Measurements from ENCODE around the gene PSMA5.
"Not testable (repeated sequence)": the region's sequence is repeated elsewhere in the genome, so short reads cannot be mapped to it uniquely, and the experiment has no call there.

PSMA5 gene

DNA sequence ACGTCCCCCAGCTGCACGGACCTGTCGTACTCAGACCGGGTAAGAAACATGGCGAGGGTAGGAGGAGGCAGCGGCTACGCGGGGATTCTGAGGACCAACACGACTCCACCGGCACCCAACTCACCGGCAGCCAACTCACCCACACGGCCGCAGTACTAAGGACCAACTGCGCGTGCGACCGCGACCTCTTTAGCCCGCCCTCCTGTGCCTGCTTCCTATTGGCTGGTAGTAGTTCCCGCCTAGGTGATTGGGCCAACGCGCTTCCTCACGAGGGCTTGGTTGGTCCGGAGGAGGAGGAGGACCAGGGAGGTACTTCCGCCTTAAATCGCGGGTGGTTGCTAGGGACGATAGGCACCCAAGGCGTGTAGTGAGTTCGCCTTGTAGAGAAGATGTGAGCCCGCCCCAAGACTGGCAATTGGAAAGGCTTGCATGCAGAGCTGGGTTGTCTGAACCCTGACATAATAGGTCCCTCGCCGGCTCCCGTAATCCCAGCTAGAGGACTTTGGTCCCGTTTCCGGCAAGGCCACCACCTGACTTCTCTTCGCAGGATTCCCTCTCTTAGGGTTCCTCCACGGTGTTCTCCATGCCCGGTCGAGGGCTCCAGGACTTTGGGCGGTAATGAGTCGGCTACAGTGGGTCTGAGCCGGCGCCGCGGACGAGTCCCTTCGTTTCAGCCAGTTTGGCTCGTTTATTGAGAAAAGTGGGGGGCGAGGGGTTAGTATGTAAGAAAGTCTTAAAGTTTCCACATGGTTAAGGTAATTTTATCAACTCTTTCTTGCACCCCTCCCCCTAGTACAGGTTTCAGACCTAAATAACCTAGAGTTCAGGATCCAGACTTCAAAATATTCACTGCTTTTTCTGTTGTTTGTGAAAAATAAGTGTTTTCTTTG lies at the start of gene PSMA5:
Gene PSMA5, minus strand, starts transcription at position 168 of the 890 bp plus-strand sequence. Its CDS starts 118 bp downstream, at position 50.
- peak; percentile 95 for DNase-seq

DNA sequence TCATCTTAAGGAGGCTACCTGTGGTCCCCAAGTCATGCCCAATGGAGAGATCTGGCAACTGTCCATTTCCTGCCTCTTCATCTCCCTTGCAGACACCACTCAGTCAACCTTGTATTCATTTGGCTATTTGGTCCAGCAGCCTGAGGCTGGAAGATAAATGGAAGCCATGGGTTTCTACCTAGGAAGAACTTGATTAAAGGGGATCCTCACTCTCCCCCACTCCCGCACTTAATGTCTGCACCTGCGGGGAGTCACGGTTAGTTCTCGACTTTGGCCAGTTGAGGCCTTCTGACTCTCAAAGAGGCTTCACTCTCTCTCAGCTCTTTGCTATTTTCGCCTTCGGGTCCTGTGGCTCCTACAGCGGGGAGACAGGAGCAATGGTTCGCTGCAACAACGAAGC lies 49.0 kb upstream of the PSMA5 start:
- no peak for DNase-seq

GRCh38 chr1:109474697-109475096 lies 48.4 kb upstream of the PSMA5 start:
- no peak for DNase-seq

DNA sequence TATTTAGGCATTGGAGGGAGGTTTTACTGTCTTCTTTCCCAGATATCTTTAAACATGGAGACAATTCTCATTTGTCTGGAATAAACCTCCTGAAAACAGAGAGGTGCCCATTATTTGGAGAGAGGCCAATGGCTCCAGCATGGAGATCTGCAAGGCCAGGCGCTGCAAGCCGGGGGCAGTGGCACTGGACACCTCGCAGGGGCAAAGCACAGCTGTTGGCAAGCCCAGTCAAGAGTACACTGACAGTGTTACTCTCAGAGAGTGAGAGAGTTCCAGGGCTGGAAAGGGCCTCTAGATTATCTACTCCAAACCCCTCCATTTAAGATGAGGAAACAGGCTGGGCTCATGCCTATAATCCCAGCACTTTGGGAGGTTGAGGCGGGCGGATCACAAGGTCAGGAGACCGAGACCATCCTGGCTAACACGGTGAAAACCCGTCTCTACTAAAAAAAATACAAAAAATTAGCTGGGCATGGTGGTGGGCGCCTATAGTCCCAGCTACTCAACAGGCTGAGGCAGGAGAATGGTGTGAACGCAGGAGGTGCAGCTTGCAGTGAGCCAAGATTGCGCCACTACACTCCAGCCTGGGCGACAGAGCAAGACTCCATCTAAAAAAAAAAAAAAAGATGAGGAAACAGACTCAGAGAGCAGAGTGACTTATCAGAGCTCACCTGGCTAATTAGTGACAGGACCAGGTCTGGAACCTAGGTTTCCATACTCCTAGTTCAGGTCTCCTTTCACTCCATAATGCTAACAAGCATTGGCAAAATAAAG lies 47.2 kb upstream of the PSMA5 start:
- DNase-seq: not testable (repeated sequence)

DNA sequence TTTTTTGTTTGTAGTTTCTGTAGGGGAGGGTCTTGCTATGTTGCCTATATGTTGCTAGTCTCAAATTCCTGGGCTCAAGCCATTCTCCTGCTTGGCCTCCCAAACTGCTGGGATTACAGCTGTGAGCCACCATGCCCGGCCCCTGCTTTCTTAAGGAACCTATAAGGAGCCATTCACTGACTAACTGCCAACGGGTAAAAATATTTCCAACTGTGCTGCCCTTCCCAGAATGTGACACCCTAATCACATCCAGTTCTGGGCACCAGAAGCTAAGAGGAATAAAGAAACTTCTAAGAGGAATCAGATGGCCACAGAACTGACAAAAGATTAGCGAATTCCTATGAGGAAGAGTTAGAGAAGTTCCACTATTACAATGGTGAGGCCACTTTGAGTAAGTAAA lies 46.5 kb upstream of the PSMA5 start:
- DNase-seq: no peak

- no peak for DNase-seq
These were observed 44.0 kb upstream of the PSMA5 start for GRCh38 chr1:109470245-109470644.

DNA sequence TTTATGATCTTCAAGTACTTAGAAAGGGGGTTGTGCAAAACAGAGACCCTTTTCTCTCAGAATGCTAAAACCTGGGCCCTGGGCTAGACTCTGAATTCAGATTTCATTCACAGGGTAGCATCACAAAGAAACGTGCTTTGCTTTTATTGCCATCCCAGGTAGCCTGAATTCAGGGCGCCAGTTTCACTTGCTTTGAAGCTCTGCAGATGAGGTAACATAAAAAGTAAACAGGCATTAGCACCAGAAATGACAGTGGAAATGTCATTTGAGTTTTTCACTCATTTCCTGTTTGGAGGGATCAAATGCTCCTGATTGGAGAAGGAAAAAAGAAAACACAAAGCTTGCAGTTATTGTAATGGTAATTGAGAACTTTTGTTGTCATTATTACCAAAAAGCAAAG lies 42.7 kb upstream of the PSMA5 start:
- DNase-seq: no peak

- no peak for DNase-seq
These were observed 41.8 kb upstream of the PSMA5 start for GRCh38 chr1:109468061-109468460.

DNA sequence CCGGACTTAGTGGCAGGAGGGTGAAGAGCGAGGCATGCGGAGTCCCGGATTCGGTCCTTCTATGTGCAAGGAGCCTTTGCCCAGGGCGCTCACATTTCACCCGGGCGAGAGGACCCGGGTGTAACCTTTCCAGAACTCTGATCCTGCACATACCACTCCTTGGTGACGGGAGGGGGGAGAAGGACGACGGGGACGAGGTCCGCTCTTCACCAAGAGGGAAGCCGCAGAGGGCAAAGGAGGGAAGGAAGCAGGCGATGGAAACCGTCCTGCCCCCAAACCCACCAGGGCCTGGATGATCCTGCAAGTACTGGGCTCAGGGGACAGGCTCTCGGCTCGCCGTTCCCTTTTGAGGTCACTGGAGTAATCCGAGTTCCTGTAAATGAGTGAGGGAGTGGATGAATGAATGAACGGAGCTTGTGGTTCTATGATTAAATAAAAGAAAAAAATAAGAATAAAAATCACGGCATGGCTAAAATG lies 41.1 kb upstream of the PSMA5 start:
- no peak for DNase-seq

DNA sequence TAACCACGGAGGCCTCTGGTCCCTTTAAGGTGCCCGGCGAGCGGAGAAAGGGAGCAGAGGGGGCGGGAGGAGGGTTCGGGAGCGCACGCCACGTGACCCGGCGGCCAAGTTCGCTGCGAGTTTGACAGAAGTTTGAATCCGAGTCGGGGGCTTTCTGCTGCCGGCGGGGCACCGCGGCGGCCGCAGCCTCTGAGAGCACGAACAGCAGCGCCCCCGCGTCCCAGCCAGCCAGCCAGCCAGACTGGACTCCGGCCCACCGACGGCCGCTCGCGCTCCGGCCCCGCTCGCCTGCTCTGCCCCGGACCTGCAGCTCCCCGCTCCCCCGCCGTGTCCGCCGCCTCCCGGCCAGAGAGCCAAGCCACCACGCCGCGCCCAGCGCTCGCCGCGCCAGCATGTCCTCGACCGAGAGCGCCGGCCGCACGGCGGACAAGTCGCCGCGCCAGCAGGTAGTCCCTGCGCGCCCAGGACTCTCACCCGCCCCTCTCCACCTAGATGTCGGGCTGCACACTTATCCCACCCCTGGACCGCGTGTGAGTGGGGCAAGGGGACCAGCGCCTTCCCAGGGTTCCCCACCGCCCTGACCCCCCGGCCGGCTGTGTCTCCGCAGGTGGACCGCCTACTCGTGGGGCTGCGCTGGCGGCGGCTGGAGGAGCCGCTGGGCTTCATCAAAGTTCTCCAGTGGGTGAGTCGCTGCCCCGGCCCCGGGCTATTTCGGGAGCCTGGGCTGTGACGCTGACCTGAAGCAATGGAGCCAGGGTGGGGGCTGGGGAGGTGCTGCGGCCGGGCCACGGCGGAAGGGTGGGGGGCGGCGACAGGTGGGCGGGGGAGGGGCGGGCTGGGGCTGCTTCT lies 40.4 kb upstream of the PSMA5 start, which contains the start of gene SYPL2:
Gene SYPL2, plus strand, starts transcription at position 95 of the 849 bp plus-strand sequence. Its CDS starts 298 bp downstream, at position 393.
- peak; percentile 28 for DNase-seq

DNA sequence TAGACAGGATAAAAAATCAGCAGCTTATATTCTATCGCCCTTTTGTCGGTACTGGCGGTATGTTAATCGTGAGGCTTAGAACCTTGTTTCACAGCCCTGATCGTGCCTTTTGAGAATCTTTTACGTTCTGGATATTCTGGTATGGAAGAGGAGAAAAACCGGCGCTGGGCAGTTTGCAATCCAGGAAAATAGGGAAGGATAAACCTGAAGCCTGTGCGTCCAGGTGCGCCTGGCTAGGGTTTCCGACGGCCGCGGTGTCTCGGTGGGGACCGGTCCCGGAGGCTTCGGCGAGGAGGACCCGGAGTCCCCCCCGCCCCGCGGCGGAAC lies 39.8 kb upstream of the PSMA5 start:
- no peak for DNase-seq

GRCh38 chr1:109457819-109458218 lies 31.6 kb upstream of the PSMA5 start:
- no peak for DNase-seq

DNA sequence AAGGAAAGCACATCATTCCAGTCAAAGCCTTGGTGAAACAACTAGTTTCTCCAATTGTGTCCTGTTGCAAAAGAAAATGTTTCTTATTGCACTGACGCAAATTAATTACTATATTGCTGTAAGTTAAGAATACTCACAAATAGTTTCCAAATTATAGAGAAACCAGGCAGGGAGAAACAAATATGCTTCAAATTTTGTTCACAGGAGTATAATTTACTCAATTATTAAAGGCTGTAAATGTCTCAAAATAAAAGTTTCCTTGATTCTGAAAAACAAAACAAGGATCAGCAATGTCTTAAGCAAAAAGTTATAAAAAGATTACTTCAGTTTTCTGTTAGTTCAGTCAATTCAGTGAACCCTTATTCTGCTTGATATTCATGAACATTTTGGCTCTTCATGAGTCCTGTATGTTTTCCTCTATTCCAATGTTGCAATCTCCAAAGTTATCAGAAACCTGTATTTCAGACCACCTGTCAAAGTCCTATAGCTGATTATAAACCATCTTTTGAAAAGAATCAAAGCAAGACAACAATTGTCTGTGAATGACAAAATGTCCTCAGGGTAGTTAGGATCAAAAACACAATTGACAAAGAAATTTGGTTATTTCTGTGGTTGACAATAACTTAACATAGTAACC lies 28.4 kb upstream of the PSMA5 start:
- no peak for DNase-seq

- DNase-seq: no peak
These were observed 21.3 kb upstream of the PSMA5 start for GRCh38 chr1:109447524-109447923.

DNA sequence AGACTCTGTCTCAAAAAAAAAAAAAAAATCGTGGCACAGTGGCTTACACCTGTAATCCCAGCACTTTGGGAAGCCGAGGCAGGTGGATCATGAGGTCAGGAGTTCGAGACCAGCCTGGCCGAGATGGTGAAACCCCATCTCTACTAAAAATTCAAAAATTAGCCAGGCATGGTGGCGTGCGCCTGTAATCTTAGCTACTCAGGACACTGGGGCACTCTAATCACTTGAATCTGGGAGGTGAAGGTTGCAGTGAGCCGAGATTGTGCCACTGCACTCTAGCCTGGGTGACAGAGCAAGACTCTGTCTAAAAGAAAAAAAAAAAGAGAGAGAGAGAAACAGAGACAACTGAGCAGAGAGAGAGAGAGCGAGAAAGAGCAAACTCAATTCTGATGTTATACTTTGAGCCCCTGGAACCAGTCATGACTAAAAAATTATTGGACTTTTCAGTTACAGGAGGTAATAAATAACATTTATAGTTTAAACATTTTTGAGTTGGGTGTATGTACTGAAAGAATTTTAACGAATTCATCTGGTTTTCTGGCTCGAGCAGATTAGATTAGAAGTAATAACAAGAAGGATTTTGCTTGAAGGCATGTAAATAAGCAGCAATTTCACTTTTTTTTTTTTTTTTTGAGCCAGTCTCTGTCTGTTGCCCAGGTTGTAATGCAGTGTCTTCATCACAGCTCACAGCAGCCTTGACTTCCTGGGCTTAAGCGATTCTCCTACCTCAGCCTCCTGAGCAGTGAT lies 19.9 kb upstream of the PSMA5 start:
- not testable (repeated sequence) for DNase-seq

DNA sequence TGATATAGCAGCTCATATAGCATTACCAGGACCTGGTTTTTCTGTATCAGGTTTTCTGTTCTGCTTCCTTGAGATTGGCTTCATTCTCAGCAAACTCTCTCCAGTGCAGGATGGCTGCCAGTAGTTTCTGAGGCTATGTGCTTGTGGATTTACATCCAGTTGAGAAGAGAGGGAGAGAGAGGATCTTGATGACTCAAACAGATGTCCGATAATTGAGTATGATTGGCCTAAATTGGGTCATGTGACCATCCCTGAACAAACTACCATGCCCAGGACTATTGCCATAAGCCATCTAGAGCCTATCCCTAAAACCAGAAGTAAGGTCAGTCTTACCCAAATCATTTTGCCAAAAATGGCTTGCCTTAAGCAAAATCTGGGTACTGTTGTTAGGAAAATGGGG lies 18.1 kb upstream of the PSMA5 start:
- DNase-seq: no peak

DNA sequence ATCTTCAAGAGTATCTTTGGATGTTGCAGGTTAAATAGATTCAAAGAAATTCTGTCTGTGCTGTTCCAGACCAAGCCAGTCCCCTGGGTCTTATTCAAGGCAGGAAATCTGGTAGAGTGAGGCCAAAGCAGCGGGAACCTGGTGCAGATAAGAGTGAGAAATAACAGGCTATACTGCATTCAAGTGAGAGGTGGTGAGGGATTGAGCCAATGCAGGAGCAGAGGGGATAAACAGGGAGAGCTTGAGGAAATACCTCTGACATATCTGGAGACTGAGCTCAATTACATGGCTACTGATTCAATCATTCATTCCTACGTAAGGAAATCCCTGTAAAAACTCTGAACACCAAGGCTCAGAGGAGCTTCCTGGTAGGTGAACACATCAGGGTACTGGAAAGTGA lies 17.2 kb upstream of the PSMA5 start:
- no peak for DNase-seq

GRCh38 chr1:109441069-109441468 lies 14.8 kb upstream of the PSMA5 start:
- DNase-seq: no peak

- no peak for DNase-seq
These were observed 12.6 kb upstream of the PSMA5 start for GRCh38 chr1:109438798-109439297.

DNA sequence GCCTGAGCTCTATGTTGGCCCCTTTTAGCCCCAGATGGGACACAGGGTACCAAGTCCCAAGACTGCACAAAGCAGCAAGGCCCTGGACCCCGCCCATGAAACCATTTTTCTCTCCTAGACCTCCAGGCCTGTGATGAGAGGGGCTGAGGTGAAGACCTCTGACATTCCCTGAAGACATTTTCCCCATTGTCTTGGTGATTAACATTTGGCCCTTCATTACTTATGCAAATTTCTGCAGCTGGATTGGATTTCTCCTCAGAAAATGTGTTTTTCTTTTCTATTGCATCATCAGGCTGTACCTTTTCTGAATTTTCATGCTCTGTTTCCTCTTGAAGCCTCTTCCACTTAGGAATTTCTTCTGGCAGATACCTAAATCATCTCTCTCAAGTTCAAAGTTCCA lies 8.2 kb upstream of the PSMA5 start:
- no peak for DNase-seq

DNA sequence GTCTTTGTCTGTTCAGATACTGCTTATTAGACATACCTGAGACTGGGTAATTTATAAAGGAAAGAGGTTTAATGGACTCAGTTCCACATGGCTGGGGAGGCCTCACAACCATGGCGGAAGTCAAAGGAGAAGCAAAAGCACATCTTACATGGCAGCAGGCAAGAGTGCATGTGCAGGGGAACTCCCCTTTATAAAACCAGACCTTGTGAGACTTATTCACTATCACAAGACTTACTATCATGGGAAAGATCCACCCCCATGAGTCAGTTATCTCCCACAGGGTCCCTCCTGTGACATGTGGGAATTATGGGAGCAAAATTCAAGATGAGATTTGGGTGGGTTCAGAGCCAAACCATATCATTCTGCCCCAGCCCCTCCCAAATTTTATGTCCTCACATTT lies 7.1 kb upstream of the PSMA5 start:
- no peak for DNase-seq
